ENCODE results near the gene RHOT2. TPM values are rescaled to one million over a fixed set of nuclear protein-coding genes. Genes with fewer than 3 reads are reported as not detected.

RHOT2 gene
- total and polyA plus RNA-seq, 2 experiments from 2014 or later: 129 to 163 TPM

DNA sequence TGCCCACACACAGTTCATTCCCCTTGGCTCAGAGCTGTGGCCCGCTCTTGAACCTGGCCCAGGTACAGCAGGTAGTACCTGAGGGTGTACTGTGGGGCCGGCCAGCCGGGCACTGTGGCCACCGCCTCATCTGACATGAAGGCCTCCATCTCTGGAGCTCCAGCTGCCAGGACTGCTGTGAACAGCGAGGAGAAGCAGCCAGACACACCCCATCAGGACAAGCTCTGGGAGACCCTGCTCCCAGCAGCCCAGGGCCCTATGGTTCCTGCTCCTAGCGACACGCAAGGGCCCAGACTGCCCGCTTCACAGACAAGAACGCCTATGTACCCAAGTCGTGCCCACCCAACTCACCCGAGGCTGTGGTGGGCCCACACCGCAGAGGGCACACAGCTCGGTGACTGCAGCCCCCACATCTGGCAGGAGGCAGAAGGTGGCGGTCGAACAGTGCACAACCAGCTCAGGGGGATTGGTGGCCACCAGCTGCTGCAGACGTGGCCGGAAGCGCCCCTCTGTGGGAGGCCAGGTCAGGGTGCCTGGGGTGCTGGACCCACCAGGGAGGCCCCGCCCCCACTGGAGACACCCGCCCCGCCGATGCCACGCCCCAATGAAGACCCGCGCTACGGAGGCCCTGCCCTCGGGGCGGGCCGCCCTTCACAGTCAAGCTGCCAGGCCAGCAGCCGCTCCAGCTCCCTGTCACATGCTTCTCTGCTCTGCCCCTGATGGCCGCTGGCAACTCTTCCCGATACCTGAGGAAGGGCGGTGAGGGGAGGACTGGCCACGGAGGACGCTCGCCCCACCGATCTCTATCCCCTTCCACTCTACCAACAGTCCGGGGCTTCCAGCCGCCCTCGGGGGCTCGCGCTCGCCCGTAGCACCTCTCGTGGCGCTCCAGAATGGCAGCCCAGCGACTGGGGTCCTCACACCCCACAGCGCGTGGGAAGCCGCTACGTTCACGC is 11.2 kb downstream of the RHOT2 start:
- Mint-ChIP-seq H3K36me3 (ENCODE audit: low read depth) (peaks cover 24% of the 10 kb centered on the region), H3K27me3 (ENCODE audit: insufficient read depth, low read depth, poor library complexity) (peaks cover 28% of the 10 kb centered on the region), H3K9me3 (no peaks in the 10 kb centered on the region; the same call in 1 of the 3 replicates), H3K27ac (peak overlapping the region; percentile 59; the same call in 1 of the 2 replicates), H3K4me1 (peaks cover 32% of the 10 kb centered on the region), H3K4me3 (peak overlapping the region; percentile 74)
- peak; percentile 82 for DNase-seq (ENCODE audit: low spot score)
- no peaks in the 10 kb centered on the region for H3K27me3 ChIP-seq (ENCODE audit: insufficient read depth)
- TF ChIP-seq, protein P1, sequence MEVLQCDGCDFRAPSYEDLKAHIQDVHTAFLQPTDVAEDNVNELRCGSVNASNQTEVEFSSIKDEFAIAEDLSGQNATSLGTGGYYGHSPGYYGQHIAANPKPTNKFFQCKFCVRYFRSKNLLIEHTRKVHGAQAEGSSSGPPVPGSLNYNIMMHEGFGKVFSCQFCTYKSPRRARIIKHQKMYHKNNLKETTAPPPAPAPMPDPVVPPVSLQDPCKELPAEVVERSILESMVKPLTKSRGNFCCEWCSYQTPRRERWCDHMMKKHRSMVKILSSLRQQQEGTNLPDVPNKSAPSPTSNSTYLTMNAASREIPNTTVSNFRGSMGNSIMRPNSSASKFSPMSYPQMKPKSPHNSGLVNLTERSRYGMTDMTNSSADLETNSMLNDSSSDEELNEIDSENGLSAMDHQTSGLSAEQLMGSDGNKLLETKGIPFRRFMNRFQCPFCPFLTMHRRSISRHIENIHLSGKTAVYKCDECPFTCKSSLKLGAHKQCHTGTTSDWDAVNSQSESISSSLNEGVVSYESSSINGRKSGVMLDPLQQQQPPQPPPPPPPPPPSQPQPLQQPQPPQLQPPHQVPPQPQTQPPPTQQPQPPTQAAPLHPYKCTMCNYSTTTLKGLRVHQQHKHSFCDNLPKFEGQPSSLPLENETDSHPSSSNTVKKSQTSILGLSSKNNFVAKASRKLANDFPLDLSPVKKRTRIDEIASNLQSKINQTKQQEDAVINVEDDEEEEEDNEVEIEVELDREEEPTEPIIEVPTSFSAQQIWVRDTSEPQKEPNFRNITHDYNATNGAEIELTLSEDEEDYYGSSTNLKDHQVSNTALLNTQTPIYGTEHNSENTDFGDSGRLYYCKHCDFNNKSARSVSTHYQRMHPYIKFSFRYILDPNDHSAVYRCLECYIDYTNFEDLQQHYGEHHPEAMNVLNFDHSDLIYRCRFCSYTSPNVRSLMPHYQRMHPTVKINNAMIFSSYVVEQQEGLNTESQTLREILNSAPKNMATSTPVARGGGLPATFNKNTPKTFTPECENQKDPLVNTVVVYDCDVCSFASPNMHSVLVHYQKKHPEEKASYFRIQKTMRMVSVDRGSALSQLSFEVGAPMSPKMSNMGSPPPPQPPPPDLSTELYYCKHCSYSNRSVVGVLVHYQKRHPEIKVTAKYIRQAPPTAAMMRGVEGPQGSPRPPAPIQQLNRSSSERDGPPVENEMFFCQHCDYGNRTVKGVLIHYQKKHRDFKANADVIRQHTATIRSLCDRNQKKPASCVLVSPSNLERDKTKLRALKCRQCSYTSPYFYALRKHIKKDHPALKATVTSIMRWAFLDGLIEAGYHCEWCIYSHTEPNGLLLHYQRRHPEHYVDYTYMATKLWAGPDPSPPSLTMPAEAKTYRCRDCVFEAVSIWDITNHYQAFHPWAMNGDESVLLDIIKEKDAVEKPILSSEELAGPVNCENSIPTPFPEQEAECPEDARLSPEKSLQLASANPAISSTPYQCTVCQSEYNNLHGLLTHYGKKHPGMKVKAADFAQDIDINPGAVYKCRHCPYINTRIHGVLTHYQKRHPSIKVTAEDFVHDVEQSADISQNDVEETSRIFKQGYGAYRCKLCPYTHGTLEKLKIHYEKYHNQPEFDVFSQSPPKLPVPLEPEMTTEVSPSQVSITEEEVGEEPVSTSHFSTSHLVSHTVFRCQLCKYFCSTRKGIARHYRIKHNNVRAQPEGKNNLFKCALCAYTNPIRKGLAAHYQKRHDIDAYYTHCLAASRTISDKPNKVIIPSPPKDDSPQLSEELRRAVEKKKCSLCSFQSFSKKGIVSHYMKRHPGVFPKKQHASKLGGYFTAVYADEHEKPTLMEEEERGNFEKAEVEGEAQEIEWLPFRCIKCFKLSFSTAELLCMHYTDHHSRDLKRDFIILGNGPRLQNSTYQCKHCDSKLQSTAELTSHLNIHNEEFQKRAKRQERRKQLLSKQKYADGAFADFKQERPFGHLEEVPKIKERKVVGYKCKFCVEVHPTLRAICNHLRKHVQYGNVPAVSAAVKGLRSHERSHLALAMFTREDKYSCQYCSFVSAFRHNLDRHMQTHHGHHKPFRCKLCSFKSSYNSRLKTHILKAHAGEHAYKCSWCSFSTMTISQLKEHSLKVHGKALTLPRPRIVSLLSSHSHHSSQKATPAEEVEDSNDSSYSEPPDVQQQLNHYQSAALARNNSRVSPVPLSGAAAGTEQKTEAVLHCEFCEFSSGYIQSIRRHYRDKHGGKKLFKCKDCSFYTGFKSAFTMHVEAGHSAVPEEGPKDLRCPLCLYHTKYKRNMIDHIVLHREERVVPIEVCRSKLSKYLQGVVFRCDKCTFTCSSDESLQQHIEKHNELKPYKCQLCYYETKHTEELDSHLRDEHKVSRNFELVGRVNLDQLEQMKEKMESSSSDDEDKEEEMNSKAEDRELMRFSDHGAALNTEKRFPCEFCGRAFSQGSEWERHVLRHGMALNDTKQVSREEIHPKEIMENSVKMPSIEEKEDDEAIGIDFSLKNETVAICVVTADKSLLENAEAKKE (CRISPR knock-in tag; IDR thresholded peaks at IDR 0.05): no peak
- TF ChIP-seq STAT1 (IDR thresholded peaks at IDR 0.05; ENCODE audit: unreplicated experiment) (no peak), POLR2AphosphoS5 (IDR thresholded peaks at IDR 0.05; ENCODE audit: low read depth) (peak; percentile 69)
- no peaks in the 10 kb centered on the region for H3K9me2 ChIP-seq (ENCODE audit: insufficient read depth)
- peaks cover 33% of the 10 kb centered on the region for H3F3A ChIP-seq (replicated peaks; ENCODE audit: low read depth)
- H4K20me1 ChIP-seq (replicated peaks; ENCODE audit: insufficient read depth): peaks cover 14% of the 10 kb centered on the region; the same call in 1 of the 2 replicates
- peak overlapping the region; percentile 83 for H3K4me2 ChIP-seq
- peaks cover 9% of the 10 kb centered on the region; the same call in 1 of the 2 replicates for H3K79me2 ChIP-seq (replicated peaks; ENCODE audit: insufficient read depth)
- peak; percentile 11 for ATAC-seq
- peak overlapping the region; percentile 65 for H3K4me3 ChIP-seq
- peaks cover 16% of the 10 kb centered on the region; the same call in 1 of the 2 replicates for H3K4me1 ChIP-seq (ENCODE audit: insufficient read depth)
- H3K27ac ChIP-seq (ENCODE audit: low read depth): no peak overlapping the region
- H3K36me3 ChIP-seq (ENCODE audit: insufficient read depth): no peaks in the 10 kb centered on the region; the same call in 1 of the 2 replicates
- 0 out of 2 replicates have a peak overlapping the region, but pooled peaks have one; percentile 59 for H2AFZ ChIP-seq
